OCI-LY1 (cell line): ENCODE measurements around the gene MPZ.

ENCODE experiments used
- CTCF ChIP-seq: fragments of 200-600 bp; sonication (generic), shearing (Covaris generic); IDR thresholded peaks from 2 replicates; pipeline ENCODE4 v1.5.1; 2017; ENCODE audit warnings: mild to moderate bottlenecking, antibody characterized with exemption, low read length, moderate library complexity, mixed read lengths
- EZH2 ChIP-seq: fragments of 200-600 bp; sonication (generic), shearing (Covaris generic); IDR thresholded peaks from 2 replicates; pipeline ENCODE4 v1.8.0; 2017; ENCODE audit warnings: borderline replicate concordance, mixed run types, mild to moderate bottlenecking, antibody characterized with exemption, low read length, moderate library complexity, mixed read lengths

- TF ChIP-seq EZH2 (no peak), CTCF (no peak)
These were observed 34.9 kb downstream of the MPZ start for GRCh38 chr1:161274874-161275273.
